GM04503 (cell line): ENCODE measurements around the gene MSMB.

Experiments used
- DNase-seq: peaks from one replicate; pipeline ENCODE4 v3.0.0-alpha.2; 2012; ENCODE audit warnings: low read depth

Gene MSMB

GRCh38 chr10:46033602-46034011 is 12.5 kb downstream of the MSMB start:
- DNase-seq = peak; percentile 76

- no peak for DNase-seq
These were observed 14.2 kb downstream of the MSMB start for GRCh38 chr10:46031648-46032532.

GRCh38 chr10:46030091-46030937 is 15.8 kb downstream of the MSMB start, which contains the start of gene NCOA4:
Gene NCOA4, minus strand, starts transcription at chr10:46030623. Its CDS starts 13,943 bp downstream, at chr10:46016680.
- peak; percentile 83 for DNase-seq

- DNase-seq = no peak
These were observed 16.5 kb downstream of the MSMB start for GRCh38 chr10:46029461-46030030.

- DNase-seq = no peak
These were observed 17.2 kb downstream of the MSMB start for GRCh38 chr10:46028584-46029460.

- DNase-seq = no peak
These were observed 20.0 kb downstream of the MSMB start for GRCh38 chr10:46026106-46026505.

- DNase-seq = no peak
These were observed 20.7 kb downstream of the MSMB start for GRCh38 chr10:46025406-46025805.

- no peak for DNase-seq
These were observed 21.1 kb downstream of the MSMB start for GRCh38 chr10:46024948-46025347.

- peak; percentile 78 for DNase-seq
These were observed 22.9 kb downstream of the MSMB start for GRCh38 chr10:46022978-46023702.

- no peak for DNase-seq
These were observed 25.8 kb downstream of the MSMB start for GRCh38 chr10:46020344-46020657.

- no peak for DNase-seq
These were observed 26.3 kb downstream of the MSMB start for GRCh38 chr10:46019569-46020343.

GRCh38 chr10:46019177-46019528 is 26.9 kb downstream of the MSMB start:
- DNase-seq = no peak

- no peak for DNase-seq
These were observed 27.5 kb downstream of the MSMB start for GRCh38 chr10:46018453-46019176.

GRCh38 chr10:46017733-46018132 is 28.3 kb downstream of the MSMB start:
- DNase-seq = no peak

- DNase-seq = no peak
These were observed 29.3 kb downstream of the MSMB start for GRCh38 chr10:46016811-46017210.

GRCh38 chr10:46016190-46016589 is 29.9 kb downstream of the MSMB start:
- no peak for DNase-seq

GRCh38 chr10:46014683-46015405 is 31.2 kb downstream of the MSMB start:
- no peak for DNase-seq

- no peak for DNase-seq
These were observed 31.9 kb downstream of the MSMB start for GRCh38 chr10:46014206-46014605.

GRCh38 chr10:46012746-46013145 is 33.3 kb downstream of the MSMB start:
- DNase-seq = no peak
